ENCODE results near the gene NPTX2. TPM values are rescaled to one million over a fixed set of nuclear protein-coding genes. Genes with fewer than 3 reads are reported as not detected.

Gene NPTX2
- total RNA-seq, 1 experiment from 2014 or later, result not detected

GRCh38 chr7:98598846-98599615, 18.1 kb upstream of the NPTX2 start:
- Mint-ChIP-seq H3K9me3 (ENCODE audit: unreplicated experiment) (no peaks in the 10 kb centered on the region), H3K27me3 (ENCODE audit: insufficient read depth, unreplicated experiment) (peaks cover 20% of the 10 kb centered on the region), H3K27ac (ENCODE audit: unreplicated experiment) (no peak overlapping the region), H3K4me1 (ENCODE audit: low read depth, unreplicated experiment) (no peaks in the 10 kb centered on the region), H3K4me3 (ENCODE audit: unreplicated experiment) (no peak overlapping the region), H3K36me3 (ENCODE audit: insufficient read depth, unreplicated experiment) (no peaks in the 10 kb centered on the region)
- TF ChIP-seq CTCF (IDR thresholded peaks at IDR 0.05; ENCODE audit: insufficient read depth in 1 of 2, low read depth in 1 of 2, low read length in 1 of 2, severe bottlenecking in 1 of 2, unreplicated experiment in 1 of 2), result no peak
- Histone ChIP-seq H3K27me3 (replicated peaks; ENCODE audit: control insufficient read depth, insufficient read depth, low read length) (no peaks in the 10 kb centered on the region; the same call in 1 of the 2 replicates), H3K4me1 (no peaks in the 10 kb centered on the region), H3K4me3 (ENCODE audit: low read depth, low read length) (no peak overlapping the region), H3K36me3 (ENCODE audit: control insufficient read depth, insufficient read depth, low read length) (no peaks in the 10 kb centered on the region), H3K9me3 (no peaks in the 10 kb centered on the region)
- no TSS peak for BruUV-seq (replicated peaks)
- intact Hi-C loops (cut with micrococcal nuclease; ENCODE audit: unreplicated experiment), result no loop called here
- DNase-seq, result no peak
- POLR2A ChIA-PET, result no interaction called here
- CTCF ChIA-PET, result no interaction called here

- CTCF ChIA-PET, result no interaction called here
- BruUV-seq (replicated peaks), result no TSS peak
- H3K4me1 ChIP-seq, result no peaks in the 10 kb centered on the region
Observed at GRCh38 chr7:98599886-98600285, 17.2 kb upstream of the NPTX2 start.

GRCh38 chr7:98602755-98603398, 14.2 kb upstream of the NPTX2 start:
- POLR2A ChIA-PET, result no interaction called here
- TF ChIP-seq CTCF (IDR thresholded peaks at IDR 0.05; ENCODE audit: insufficient read depth in 1 of 2, low read depth in 1 of 2, low read length in 1 of 2, severe bottlenecking in 1 of 2, unreplicated experiment in 1 of 2), result no peak
- Histone ChIP-seq H3K27me3 (replicated peaks; ENCODE audit: control insufficient read depth, insufficient read depth, low read length) (no peaks in the 10 kb centered on the region), H3K9me3 (no peaks in the 10 kb centered on the region), H3K4me1 (no peaks in the 10 kb centered on the region), H3K4me3 (ENCODE audit: low read depth, low read length) (no peak overlapping the region), H3K36me3 (ENCODE audit: control insufficient read depth, insufficient read depth, low read length) (no peaks in the 10 kb centered on the region)
- Mint-ChIP-seq H3K4me1 (ENCODE audit: low read depth, unreplicated experiment) (no peaks in the 10 kb centered on the region), H3K27me3 (ENCODE audit: insufficient read depth, unreplicated experiment) (peaks cover 12% of the 10 kb centered on the region), H3K4me3 (ENCODE audit: unreplicated experiment) (no peak overlapping the region), H3K27ac (ENCODE audit: unreplicated experiment) (no peak overlapping the region), H3K36me3 (ENCODE audit: insufficient read depth, unreplicated experiment) (no peaks in the 10 kb centered on the region), H3K9me3 (ENCODE audit: unreplicated experiment) (peaks cover 11% of the 10 kb centered on the region)
- no peak for DNase-seq
- intact Hi-C loops (cut with micrococcal nuclease; ENCODE audit: unreplicated experiment), result no loop called here
- no TSS peak for BruUV-seq (replicated peaks)
- CTCF ChIA-PET, result no interaction called here

More at GRCh38 chr7:98599886-98600285, 17.2 kb upstream of the NPTX2 start:
- no peaks in the 10 kb centered on the region for H3K27me3 ChIP-seq (replicated peaks; ENCODE audit: control insufficient read depth, insufficient read depth, low read length)
- H3K4me3 ChIP-seq (ENCODE audit: low read depth, low read length), result no peak overlapping the region
- POLR2A ChIA-PET, result no interaction called here
- Mint-ChIP-seq H3K4me3 (ENCODE audit: unreplicated experiment) (no peak overlapping the region), H3K27me3 (ENCODE audit: insufficient read depth, unreplicated experiment) (peaks cover 15% of the 10 kb centered on the region), H3K27ac (ENCODE audit: unreplicated experiment) (no peak overlapping the region), H3K36me3 (ENCODE audit: insufficient read depth, unreplicated experiment) (no peaks in the 10 kb centered on the region), H3K9me3 (ENCODE audit: unreplicated experiment) (no peaks in the 10 kb centered on the region), H3K4me1 (ENCODE audit: low read depth, unreplicated experiment) (no peaks in the 10 kb centered on the region)
- H3K36me3 ChIP-seq (ENCODE audit: control insufficient read depth, insufficient read depth, low read length), result no peaks in the 10 kb centered on the region
- intact Hi-C loops (cut with micrococcal nuclease; ENCODE audit: unreplicated experiment), result no loop called here
- TF ChIP-seq CTCF (IDR thresholded peaks at IDR 0.05; ENCODE audit: insufficient read depth in 1 of 2, low read depth in 1 of 2, low read length in 1 of 2, severe bottlenecking in 1 of 2, unreplicated experiment in 1 of 2), result no peak
- DNase-seq, result no peak
- H3K9me3 ChIP-seq, result no peaks in the 10 kb centered on the region
